GM20431 (cell line): ENCODE results near the gene CUL1.

Source experiments
- in situ Hi-C: fragments of 300-500 bp; cut with MseI, MboI; formaldehyde crosslinking; loops from one replicate; pipeline ENCODE4 v1.15.0; 2020; ENCODE audit warnings: low sequenced_read_pairs; ENCODE audit not compliant: unreplicated experiment

Gene CUL1

GRCh38 chr7:148834605-148835004 is 135.9 kb downstream of the CUL1 start:
- in situ Hi-C loops = no loop called here

GRCh38 chr7:148835854-148836253 is 137.2 kb downstream of the CUL1 start:
- in situ Hi-C loops = no loop called here

- in situ Hi-C loops = no loop called here
Observed at GRCh38 chr7:148838905-148839304, 140.2 kb downstream of the CUL1 start.

- in situ Hi-C loops = no loop called here
Observed at GRCh38 chr7:148847815-148848734, 149.4 kb downstream of the CUL1 start.

- in situ Hi-C loops = no loop called here
Observed at GRCh38 chr7:148849393-148850098, 150.8 kb downstream of the CUL1 start.

GRCh38 chr7:148850564-148850963 is 151.9 kb downstream of the CUL1 start:
- in situ Hi-C loops = no loop called here
